A549 (cell line): ENCODE measurements around the gene SLC22A16.

ENCODE experiments used
- EHF ChIP-seq: fragments of 250-450 bp; sonication (Bioruptor Pico); IDR thresholded peaks from 2 replicates; pipeline ENCODE4 v1.5.0; 2020; ENCODE audit warnings: mild to moderate bottlenecking
- POLR2A ChIP-seq: IDR thresholded peaks from 2 replicates; pipeline ENCODE4 v1.6.1; 2012; ENCODE audit warnings: mild to moderate bottlenecking, low read length
- RCOR1 ChIP-seq: fragments of 150-350 bp; IDR thresholded peaks from 2 replicates; pipeline ENCODE4 v1.6.1; 2014; ENCODE audit warnings: antibody characterized with exemption, low read length, low read depth
- ZFP36 ChIP-seq: fragments of 450-650 bp; IDR thresholded peaks from 2 replicates; pipeline ENCODE4 v1.6.1; 2014; ENCODE audit warnings: borderline replicate concordance; ENCODE audit not compliant: partially characterized antibody
- ZNF302 ChIP-seq: fragments of 250-450 bp; sonication (Bioruptor Pico); IDR thresholded peaks from 2 replicates; pipeline ENCODE4 v1.9.0; 2021; ENCODE audit warnings: inconsistent platforms, mild to moderate bottlenecking, moderate library complexity
- TF ChIP-seq, protein P1 (sequence below): fragments of >200 bp; sonication (Bioruptor Twin); formaldehyde crosslinking; IDR thresholded peaks from 3 replicates; pipeline ENCODE4 v1.5.1; 2016

DNA sequence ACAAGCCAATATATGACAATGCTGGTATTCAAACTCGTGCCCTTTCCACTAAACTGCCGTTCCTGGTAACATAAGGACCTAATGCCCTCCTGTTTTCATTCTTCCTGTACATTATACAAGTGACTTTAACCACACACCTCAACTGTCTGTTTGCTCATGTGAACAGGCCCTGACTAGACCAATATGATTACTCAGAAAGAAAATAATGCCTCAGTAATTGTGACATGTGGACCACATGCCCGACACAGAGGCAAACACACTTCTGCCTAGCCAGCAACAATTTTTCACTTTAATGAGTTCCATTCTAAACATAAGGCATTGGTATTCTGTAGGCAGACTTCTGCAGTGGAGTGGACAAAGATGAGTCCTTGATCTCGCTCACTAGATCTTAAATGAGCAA, 30.0 kb downstream of the SLC22A16 start:
- TF ChIP-seq, protein P1, sequence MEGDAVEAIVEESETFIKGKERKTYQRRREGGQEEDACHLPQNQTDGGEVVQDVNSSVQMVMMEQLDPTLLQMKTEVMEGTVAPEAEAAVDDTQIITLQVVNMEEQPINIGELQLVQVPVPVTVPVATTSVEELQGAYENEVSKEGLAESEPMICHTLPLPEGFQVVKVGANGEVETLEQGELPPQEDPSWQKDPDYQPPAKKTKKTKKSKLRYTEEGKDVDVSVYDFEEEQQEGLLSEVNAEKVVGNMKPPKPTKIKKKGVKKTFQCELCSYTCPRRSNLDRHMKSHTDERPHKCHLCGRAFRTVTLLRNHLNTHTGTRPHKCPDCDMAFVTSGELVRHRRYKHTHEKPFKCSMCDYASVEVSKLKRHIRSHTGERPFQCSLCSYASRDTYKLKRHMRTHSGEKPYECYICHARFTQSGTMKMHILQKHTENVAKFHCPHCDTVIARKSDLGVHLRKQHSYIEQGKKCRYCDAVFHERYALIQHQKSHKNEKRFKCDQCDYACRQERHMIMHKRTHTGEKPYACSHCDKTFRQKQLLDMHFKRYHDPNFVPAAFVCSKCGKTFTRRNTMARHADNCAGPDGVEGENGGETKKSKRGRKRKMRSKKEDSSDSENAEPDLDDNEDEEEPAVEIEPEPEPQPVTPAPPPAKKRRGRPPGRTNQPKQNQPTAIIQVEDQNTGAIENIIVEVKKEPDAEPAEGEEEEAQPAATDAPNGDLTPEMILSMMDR = no peak
- TF ChIP-seq EHF (CRISPR knock-in tag) = no peak
- no peak for TF ChIP-seq RCOR1
- no peak for TF ChIP-seq ZFP36
- TF ChIP-seq POLR2A = no peak
- no peak for TF ChIP-seq ZNF302 (CRISPR knock-in tag)
